ENCODE results near the gene BACE1-AS.

BACE1-AS gene

GRCh38 chr11:117313091-117313490 lies 21.9 kb downstream of the BACE1-AS start:
- Histone ChIP-seq H3K4me3 (ENCODE audit: low read depth, low read length) (no peak overlapping the region), H3K27me3 (replicated peaks) (no peaks in the 10 kb centered on the region), H3K36me3 (replicated peaks) (no peaks in the 10 kb centered on the region), H3K27ac (no peak overlapping the region)
- no peak for DNase-seq
- in situ Hi-C loops (cut with HindIII; ENCODE audit: low pct_ligation_motif_present, low sequenced_read_pairs), result no loop called here
- TF ChIP-seq CTCF (IDR thresholded peaks at IDR 0.05; ENCODE audit: low read depth, low read length, missing control alignments), result no peak

GRCh38 chr11:117313828-117314768 lies 23.0 kb downstream of the BACE1-AS start:
- in situ Hi-C loops (cut with HindIII; ENCODE audit: low pct_ligation_motif_present, low sequenced_read_pairs), result no loop called here
- no peak for TF ChIP-seq CTCF (IDR thresholded peaks at IDR 0.05; ENCODE audit: low read depth, low read length, missing control alignments)
- H3K4me3 ChIP-seq (ENCODE audit: low read depth, low read length), result peak overlapping the region; percentile 70

GRCh38 chr11:117314840-117315239 lies 23.7 kb downstream of the BACE1-AS start:
- no peak for DNase-seq
- Histone ChIP-seq H3K4me3 (ENCODE audit: low read depth, low read length) (peak overlapping the region; percentile 70), H3K36me3 (replicated peaks) (no peaks in the 10 kb centered on the region), H3K27ac (no peak overlapping the region), H3K27me3 (replicated peaks) (no peaks in the 10 kb centered on the region)
- TF ChIP-seq CTCF (IDR thresholded peaks at IDR 0.05; ENCODE audit: low read depth, low read length, missing control alignments), result no peak
- in situ Hi-C loops (cut with HindIII; ENCODE audit: low pct_ligation_motif_present, low sequenced_read_pairs), result no loop called here

More at GRCh38 chr11:117313828-117314768, 23.0 kb downstream of the BACE1-AS start:
- H3K36me3 ChIP-seq (replicated peaks), result no peaks in the 10 kb centered on the region
- H3K27me3 ChIP-seq (replicated peaks), result no peaks in the 10 kb centered on the region
- no peak for DNase-seq
- no peak overlapping the region for H3K27ac ChIP-seq

GRCh38 chr11:117315285-117316196 lies 24.4 kb downstream of the BACE1-AS start:
- in situ Hi-C loops (cut with HindIII; ENCODE audit: low pct_ligation_motif_present, low sequenced_read_pairs), result no loop called here
- no peak for TF ChIP-seq CTCF (IDR thresholded peaks at IDR 0.05; ENCODE audit: low read depth, low read length, missing control alignments)
- H3K4me3 ChIP-seq (ENCODE audit: low read depth, low read length), result peak overlapping the region; percentile 70
- no peak for DNase-seq
- H3K36me3 ChIP-seq (replicated peaks), result no peaks in the 10 kb centered on the region
- H3K27ac ChIP-seq, result no peak overlapping the region
- no peaks in the 10 kb centered on the region for H3K27me3 ChIP-seq (replicated peaks)

- Histone ChIP-seq H3K36me3 (replicated peaks) (no peaks in the 10 kb centered on the region), H3K27ac (no peak within 1 kb of the TSS), H3K27me3 (replicated peaks) (no peaks in the 10 kb centered on the region), H3K4me3 (ENCODE audit: low read depth, low read length) (peak within 1 kb of the TSS; percentile 70)
- DNase-seq, result peak; percentile 67
- TF ChIP-seq CTCF (IDR thresholded peaks at IDR 0.05; ENCODE audit: low read depth, low read length, missing control alignments), result peak; percentile 72
- in situ Hi-C loops (cut with HindIII; ENCODE audit: low pct_ligation_motif_present, low sequenced_read_pairs), result no loop called here
Observed at GRCh38 chr11:117316197-117316961, 25.2 kb downstream of the BACE1-AS start, which contains the start of gene BACE1. Gene BACE1, minus strand, starts transcription at chr11:117316256. Its CDS starts 461 bp downstream, at chr11:117315795.

All from brain microvascular endothelial cell (primary cell).